GM06990 (cell line): Measurements from ENCODE around the gene MLLT10.

Source experiments
- DNase-seq: peaks from one replicate; pipeline ENCODE4 v3.0.0-alpha.2; 2011; ENCODE audit not compliant: insufficient read length; ENCODE audit errors: extremely low read depth
- H3K27me3 ChIP-seq: replicated peaks from 2 replicates; pipeline ENCODE4 v1.6.0; 2011; ENCODE audit warnings: low read length; ENCODE audit not compliant: control insufficient read depth, insufficient read depth
- H3K36me3 ChIP-seq: 2 replicates; pipeline ENCODE4 v1.5.1; 2011; ENCODE audit warnings: low read length; ENCODE audit not compliant: control insufficient read depth, insufficient read depth
- H3K4me3 ChIP-seq: replicated peaks from 2 replicates; pipeline ENCODE4 v1.5.1; 2011; ENCODE audit warnings: low read depth, mild to moderate bottlenecking, control low read depth, low read length
- TF ChIP-seq, protein P1 (sequence below): IDR thresholded peaks from 2 replicates; pipeline ENCODE4 v1.5.1; 2011; ENCODE audit warnings: low read length, control low read depth, mild to moderate bottlenecking, inconsistent platforms; ENCODE audit not compliant: insufficient read depth, poor library complexity, severe bottlenecking

Gene MLLT10

GRCh38 chr10:21749788-21750187, 215.8 kb downstream of the MLLT10 start:
- peaks cover 3% of the 10 kb centered on the region for H3K36me3 ChIP-seq
- no peak for DNase-seq
- H3K27me3 ChIP-seq: no peaks in the 10 kb centered on the region
- H3K4me3 ChIP-seq: no peak overlapping the region
- TF ChIP-seq, protein P1, sequence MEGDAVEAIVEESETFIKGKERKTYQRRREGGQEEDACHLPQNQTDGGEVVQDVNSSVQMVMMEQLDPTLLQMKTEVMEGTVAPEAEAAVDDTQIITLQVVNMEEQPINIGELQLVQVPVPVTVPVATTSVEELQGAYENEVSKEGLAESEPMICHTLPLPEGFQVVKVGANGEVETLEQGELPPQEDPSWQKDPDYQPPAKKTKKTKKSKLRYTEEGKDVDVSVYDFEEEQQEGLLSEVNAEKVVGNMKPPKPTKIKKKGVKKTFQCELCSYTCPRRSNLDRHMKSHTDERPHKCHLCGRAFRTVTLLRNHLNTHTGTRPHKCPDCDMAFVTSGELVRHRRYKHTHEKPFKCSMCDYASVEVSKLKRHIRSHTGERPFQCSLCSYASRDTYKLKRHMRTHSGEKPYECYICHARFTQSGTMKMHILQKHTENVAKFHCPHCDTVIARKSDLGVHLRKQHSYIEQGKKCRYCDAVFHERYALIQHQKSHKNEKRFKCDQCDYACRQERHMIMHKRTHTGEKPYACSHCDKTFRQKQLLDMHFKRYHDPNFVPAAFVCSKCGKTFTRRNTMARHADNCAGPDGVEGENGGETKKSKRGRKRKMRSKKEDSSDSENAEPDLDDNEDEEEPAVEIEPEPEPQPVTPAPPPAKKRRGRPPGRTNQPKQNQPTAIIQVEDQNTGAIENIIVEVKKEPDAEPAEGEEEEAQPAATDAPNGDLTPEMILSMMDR: no peak

DNA sequence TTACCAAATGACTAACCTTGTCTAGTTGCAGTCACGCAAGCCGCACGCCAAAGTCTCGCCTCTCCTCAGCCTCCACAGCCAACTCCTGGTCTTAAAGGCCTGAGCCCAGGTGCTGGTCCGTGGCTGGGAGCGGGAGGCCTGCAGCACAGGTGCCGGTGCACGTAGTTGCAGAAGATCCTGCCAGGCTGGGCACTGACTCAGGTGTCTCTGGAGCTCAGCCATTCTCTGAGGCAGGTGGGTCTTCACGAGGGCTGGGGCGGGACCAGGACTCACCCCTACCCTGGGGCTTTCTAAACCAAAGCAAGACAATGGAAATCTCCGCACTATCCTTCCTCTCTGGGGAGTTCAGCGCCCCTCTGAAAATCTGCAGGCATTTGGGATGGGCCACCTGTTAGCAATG, 216.4 kb downstream of the MLLT10 start:
- no peak overlapping the region for H3K4me3 ChIP-seq
- TF ChIP-seq, protein P1: no peak
- H3K27me3 ChIP-seq: no peaks in the 10 kb centered on the region
- H3K36me3 ChIP-seq: peaks cover 3% of the 10 kb centered on the region
- DNase-seq: no peak

GRCh38 chr10:21751341-21752310, 217.6 kb downstream of the MLLT10 start:
- no peak for DNase-seq
- TF ChIP-seq, protein P1: no peak
- H3K4me3 ChIP-seq: no peak overlapping the region
- H3K27me3 ChIP-seq: no peaks in the 10 kb centered on the region
- H3K36me3 ChIP-seq: peaks cover 3% of the 10 kb centered on the region

DNA sequence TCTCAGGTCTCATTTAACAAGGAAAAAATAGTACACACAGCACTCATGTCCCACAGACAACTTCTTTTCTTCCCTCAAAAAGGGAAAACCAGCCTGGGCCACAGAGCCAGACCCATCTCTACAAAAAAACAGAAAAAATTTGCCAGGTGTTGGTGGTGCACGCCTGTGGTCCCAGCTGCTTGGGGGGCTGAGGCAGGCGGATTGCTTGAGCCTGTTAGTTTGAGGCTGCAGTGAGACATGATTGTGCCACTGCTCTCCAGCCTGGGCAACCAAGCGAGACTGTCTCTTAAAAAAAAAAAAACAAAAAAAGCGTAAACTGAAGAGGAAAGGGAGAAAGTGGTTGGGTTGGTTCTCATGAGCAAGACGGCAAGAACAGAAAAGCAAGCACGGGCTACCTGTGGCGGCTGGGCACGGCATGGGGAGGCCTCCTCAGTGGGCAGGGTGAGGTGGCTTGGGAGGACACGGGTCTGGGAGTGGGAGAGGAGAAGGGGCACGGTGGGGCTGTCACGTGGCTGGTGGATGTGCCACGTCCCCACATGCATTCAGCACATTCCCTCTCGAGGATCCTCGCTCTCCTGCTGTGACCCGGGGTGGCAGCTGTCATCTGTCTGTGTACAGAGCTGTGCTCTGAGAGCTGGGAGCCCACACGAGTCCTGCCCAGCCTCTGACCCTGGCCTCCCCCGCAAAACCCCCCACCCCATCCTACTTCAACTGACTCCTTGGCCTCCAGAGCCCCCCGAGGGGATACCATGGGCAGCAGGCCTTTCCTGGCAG, 219.7 kb downstream of the MLLT10 start:
- Histone ChIP-seq H3K36me3 (peaks cover 1% of the 10 kb centered on the region; the same call in 1 of the 2 replicates), H3K27me3 (no peaks in the 10 kb centered on the region), H3K4me3 (no peak overlapping the region)
- no peak for DNase-seq
- TF ChIP-seq, protein P1: no peak

DNA sequence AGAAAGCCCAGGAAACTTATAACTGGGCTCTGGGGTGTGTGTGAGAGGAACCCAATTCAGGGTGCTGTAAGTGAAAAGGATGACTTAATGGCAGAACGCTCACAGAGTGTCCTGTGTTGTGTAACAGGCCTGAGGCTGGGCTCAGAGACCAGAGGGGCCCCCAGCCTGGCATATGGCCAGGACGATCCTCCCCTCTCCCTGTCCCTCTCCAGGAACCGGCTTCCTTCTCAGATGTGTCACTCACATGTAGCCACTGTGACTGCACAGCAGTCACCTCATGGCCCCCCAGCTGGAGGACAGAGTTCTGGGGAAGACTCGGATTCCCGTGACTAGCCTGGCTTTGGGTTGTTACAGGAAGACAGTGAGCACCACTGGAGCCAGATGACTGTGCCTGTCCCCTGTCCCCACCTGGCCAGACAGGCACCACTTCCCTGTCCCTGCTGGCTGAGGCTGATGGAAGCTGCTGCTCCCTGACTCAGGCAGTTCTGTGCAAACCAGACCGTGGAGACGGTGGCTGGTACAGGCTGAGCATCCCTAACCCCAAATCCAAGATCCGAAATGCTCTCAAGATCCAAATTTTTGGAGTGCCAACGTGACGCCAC, 220.5 kb downstream of the MLLT10 start:
- DNase-seq: no peak
- no peak overlapping the region for H3K4me3 ChIP-seq
- H3K27me3 ChIP-seq: no peaks in the 10 kb centered on the region
- H3K36me3 ChIP-seq: peaks cover 5% of the 10 kb centered on the region
- TF ChIP-seq, protein P1: no peak
